Glutamatergic neuron (in vitro differentiated cells): ENCODE measurements around the gene LYRM9. TPM values are rescaled to one million over a fixed set of nuclear protein-coding genes. Genes with fewer than 3 reads are reported as not detected.

ENCODE experiments used
- DNase-seq: peaks from one replicate; pipeline ENCODE4 v3.0.0; 2022
- H3K27ac Mint-ChIP-seq: one replicate; pipeline ENCODE4 v1.8.0; 2020; ENCODE audit warnings: mild to moderate bottlenecking, mixed read lengths, inconsistent platforms; ENCODE audit not compliant: unreplicated experiment
- H3K27me3 Mint-ChIP-seq: one replicate; pipeline ENCODE4 v1.8.0; 2020; ENCODE audit warnings: mild to moderate bottlenecking, moderate library complexity, mixed read lengths, inconsistent platforms; ENCODE audit not compliant: unreplicated experiment
- H3K36me3 Mint-ChIP-seq: one replicate; pipeline ENCODE4 v1.8.0; 2020; ENCODE audit warnings: mild to moderate bottlenecking, mixed read lengths, inconsistent platforms; ENCODE audit not compliant: unreplicated experiment
- H3K4me1 Mint-ChIP-seq: one replicate; pipeline ENCODE4 v1.8.0; 2020; ENCODE audit warnings: mild to moderate bottlenecking, low read depth, mixed read lengths, inconsistent platforms; ENCODE audit not compliant: unreplicated experiment
- H3K4me3 Mint-ChIP-seq: one replicate; pipeline ENCODE4 v1.8.0; 2020; ENCODE audit warnings: mild to moderate bottlenecking, mixed read lengths, inconsistent platforms; ENCODE audit not compliant: unreplicated experiment
- H3K9me3 Mint-ChIP-seq: one replicate; pipeline ENCODE4 v1.8.0; 2020; ENCODE audit warnings: mild to moderate bottlenecking, moderate library complexity, mixed read lengths, inconsistent platforms; ENCODE audit not compliant: unreplicated experiment
- CTCF ChIP-seq: fragments of 200-600 bp; sonication (generic); IDR thresholded peaks from one replicate; pipeline ENCODE4 v1.5.0; 2021; ENCODE audit not compliant: partially characterized antibody, unreplicated experiment
- total RNA-seq: library from RNA; stranded (reverse); fragmentation: NEBNext Ultra II Directional; extraction: Animal tissue kit (Norgen Biotek cat#: 25700); gene quantifications from one replicate; pipeline ENCODE4 v1.2.1, GENCODE V29; 2021; ENCODE audit not compliant: unreplicated experiment

The LYRM9 gene
- total RNA-seq, 1 donor from 2014 or later: 10.6 TPM

- no peak for TF ChIP-seq CTCF
- DNase-seq: no peak
- H3K4me1 Mint-ChIP-seq: no peaks in the 10 kb centered on the region
- H3K36me3 Mint-ChIP-seq: no peaks in the 10 kb centered on the region
- H3K9me3 Mint-ChIP-seq: peaks cover 6% of the 10 kb centered on the region
- H3K27me3 Mint-ChIP-seq: peaks cover 6% of the 10 kb centered on the region
- no peak overlapping the region for H3K4me3 Mint-ChIP-seq
- no peak overlapping the region for H3K27ac Mint-ChIP-seq
Measured at GRCh38 chr17:27860971-27861664, 32.0 kb downstream of the LYRM9 start.

GRCh38 chr17:27858621-27859305 lies 34.4 kb downstream of the LYRM9 start:
- no peak for TF ChIP-seq CTCF
- no peaks in the 10 kb centered on the region for H3K4me1 Mint-ChIP-seq
- H3K4me3 Mint-ChIP-seq: no peak overlapping the region
- no peak for DNase-seq
- H3K27me3 Mint-ChIP-seq: peaks cover 6% of the 10 kb centered on the region
- no peak overlapping the region for H3K27ac Mint-ChIP-seq
- no peaks in the 10 kb centered on the region for H3K36me3 Mint-ChIP-seq
- peaks cover 8% of the 10 kb centered on the region for H3K9me3 Mint-ChIP-seq

- Mint-ChIP-seq H3K36me3 (no peaks in the 10 kb centered on the region), H3K9me3 (peaks cover 5% of the 10 kb centered on the region), H3K4me3 (no peak overlapping the region), H3K27ac (no peak overlapping the region), H3K27me3 (peaks cover 6% of the 10 kb centered on the region), H3K4me1 (no peaks in the 10 kb centered on the region)
- DNase-seq: no peak
- no peak for TF ChIP-seq CTCF
Measured at GRCh38 chr17:27856676-27857432, 36.3 kb downstream of the LYRM9 start.

GRCh38 chr17:27855454-27855853 lies 37.7 kb downstream of the LYRM9 start:
- Mint-ChIP-seq H3K9me3 (peaks cover 4% of the 10 kb centered on the region), H3K4me1 (no peaks in the 10 kb centered on the region), H3K4me3 (no peak overlapping the region), H3K27ac (no peak overlapping the region), H3K36me3 (no peaks in the 10 kb centered on the region), H3K27me3 (peaks cover 6% of the 10 kb centered on the region)
- TF ChIP-seq CTCF: no peak
- DNase-seq: no peak

GRCh38 chr17:27854163-27854562 lies 39.0 kb downstream of the LYRM9 start:
- Mint-ChIP-seq H3K27me3 (peaks cover 4% of the 10 kb centered on the region), H3K36me3 (no peaks in the 10 kb centered on the region), H3K9me3 (peaks cover 3% of the 10 kb centered on the region), H3K4me1 (no peaks in the 10 kb centered on the region), H3K4me3 (no peak overlapping the region), H3K27ac (no peak overlapping the region)
- DNase-seq: no peak
- no peak for TF ChIP-seq CTCF
